PC-3 (cell line): ENCODE results near the gene RAB6B. TPM values are rescaled to one million over a fixed set of nuclear protein-coding genes. Genes with fewer than 3 reads are reported as not detected.

ENCODE experiments used
- ATAC-seq: fragments of 200-7000 bp; cut with Tn5 transposase; 2 replicates; pipeline ENCODE4 v1.9.1; 2020; ENCODE audit warnings: mild to moderate bottlenecking, moderate library complexity
- BruUV-seq: library from RNA; stranded (reverse); fragments of 400-500 nt; replicated peaks from 2 replicates; lab custom pipeline; 2021; lab: Mats Ljungman, UMichigan
- CTCF ChIA-PET: fragments of 300-600 bp; sonication (Branson Sonifier 250); formaldehyde crosslinking; loops from one replicate; lab custom pipeline; 2022; ENCODE audit warnings: antibody characterized with exemption; lab: Charles Lee
- POLR2A ChIA-PET: fragments of 300-600 bp; sonication (Branson Sonifier 250); formaldehyde crosslinking; loops from one replicate; lab custom pipeline; 2022; ENCODE audit warnings: antibody characterized with exemption; ENCODE audit not compliant: unreplicated experiment; lab: Charles Lee
- DNase-seq: peaks from one replicate; pipeline ENCODE4 v3.0.0-alpha.2; 2015
- H2AFZ ChIP-seq: fragments of 300-600 bp; sonication (generic); 2 replicates; pipeline ENCODE4 v1.6.0; 2016; ENCODE audit warnings: antibody characterized with exemption, low read length
- H3F3A ChIP-seq: fragments of 300-600 bp; sonication (generic); one replicate; pipeline ENCODE4 v1.6.0; 2017; ENCODE audit warnings: antibody characterized with exemption, low read length, control low read depth, mild to moderate bottlenecking; ENCODE audit not compliant: unreplicated experiment
- H3K27ac ChIP-seq: fragments of 300-600 bp; sonication (generic); 2 replicates; pipeline ENCODE4 v1.5.1; 2016; ENCODE audit warnings: mild to moderate bottlenecking, low read length
- H3K27me3 ChIP-seq: fragments of 300-600 bp; sonication (generic); 2 replicates; pipeline ENCODE4 v1.6.1; 2016; ENCODE audit warnings: low read length, mixed read lengths
- H3K36me3 ChIP-seq: fragments of 300-600 bp; sonication (generic); 2 replicates; pipeline ENCODE4 v1.6.1; 2016; ENCODE audit warnings: low read depth, mixed run types, low read length, mixed read lengths
- H3K4me1 ChIP-seq: fragments of 300-600 bp; sonication (generic); 2 replicates; pipeline ENCODE4 v1.5.1; 2016; ENCODE audit warnings: low read length; ENCODE audit not compliant: insufficient read depth
- H3K4me2 ChIP-seq: fragments of 300-600 bp; sonication (generic); 2 replicates; pipeline ENCODE4 v1.6.0; 2016; ENCODE audit warnings: low read length
- H3K4me3 ChIP-seq: fragments of 300-600 bp; sonication (generic); 2 replicates; pipeline ENCODE4 v1.5.1; 2016; ENCODE audit warnings: mild to moderate bottlenecking, low read length, mixed read lengths
- H3K79me2 ChIP-seq: fragments of 300-600 bp; sonication (generic); 2 replicates; pipeline ENCODE4 v1.6.1; 2017; ENCODE audit warnings: low read length, mixed read lengths
- H3K9ac ChIP-seq: fragments of 300-600 bp; sonication (generic); 2 replicates; pipeline ENCODE4 v1.6.0; 2016; ENCODE audit warnings: mild to moderate bottlenecking, low read length
- H3K9me2 ChIP-seq: fragments of 300-600 bp; sonication (generic); replicated peaks from 2 replicates; pipeline ENCODE4 v1.6.1; 2016; ENCODE audit warnings: mixed run types, low read length, mixed read lengths
- H3K9me3 ChIP-seq: fragments of 300-600 bp; sonication (generic); 2 replicates; pipeline ENCODE4 v1.6.1; 2016; ENCODE audit warnings: low read length, mixed read lengths
- H4K20me1 ChIP-seq: fragments of 300-600 bp; sonication (generic); 2 replicates; pipeline ENCODE4 v1.6.1; 2016; ENCODE audit warnings: low read length, mixed read lengths
- EZH2 ChIP-seq: fragments of 300-600 bp; sonication (generic); IDR thresholded peaks from one replicate; pipeline ENCODE4 v1.6.1; 2017; ENCODE audit warnings: antibody characterized with exemption, mild to moderate bottlenecking, low read length; ENCODE audit not compliant: unreplicated experiment
- EZH2phosphoT487 ChIP-seq: fragments of 300-600 bp; sonication (generic); IDR thresholded peaks from 2 replicates; pipeline ENCODE4 v1.6.1; 2018; ENCODE audit warnings: mild to moderate bottlenecking, antibody characterized with exemption, low read length, borderline replicate concordance
- intact Hi-C: fragments of 100-400 bp; cut with micrococcal nuclease; formaldehyde crosslinking; loops from 2 replicates; pipeline ENCODE4 v1.9.0; 2023
- total RNA-seq: library from RNA; depleted of rRNA; stranded (reverse); fragments of >200 nt; gene quantifications from 2 replicates; pipeline ENCODE4 v1.2.3, GENCODE V29; 2014
- TF ChIP-seq, protein P1 (sequence below): fragments of 300-600 bp; sonication (generic); conservative IDR thresholded peaks from 2 replicates; pipeline ENCODE4 v1.5.1; 2017; ENCODE audit warnings: antibody characterized with exemption, low read depth, mild to moderate bottlenecking, low read length

RAB6B gene
- total RNA-seq, 1 experiment from 2014 or later, result 0.22 TPM

DNA sequence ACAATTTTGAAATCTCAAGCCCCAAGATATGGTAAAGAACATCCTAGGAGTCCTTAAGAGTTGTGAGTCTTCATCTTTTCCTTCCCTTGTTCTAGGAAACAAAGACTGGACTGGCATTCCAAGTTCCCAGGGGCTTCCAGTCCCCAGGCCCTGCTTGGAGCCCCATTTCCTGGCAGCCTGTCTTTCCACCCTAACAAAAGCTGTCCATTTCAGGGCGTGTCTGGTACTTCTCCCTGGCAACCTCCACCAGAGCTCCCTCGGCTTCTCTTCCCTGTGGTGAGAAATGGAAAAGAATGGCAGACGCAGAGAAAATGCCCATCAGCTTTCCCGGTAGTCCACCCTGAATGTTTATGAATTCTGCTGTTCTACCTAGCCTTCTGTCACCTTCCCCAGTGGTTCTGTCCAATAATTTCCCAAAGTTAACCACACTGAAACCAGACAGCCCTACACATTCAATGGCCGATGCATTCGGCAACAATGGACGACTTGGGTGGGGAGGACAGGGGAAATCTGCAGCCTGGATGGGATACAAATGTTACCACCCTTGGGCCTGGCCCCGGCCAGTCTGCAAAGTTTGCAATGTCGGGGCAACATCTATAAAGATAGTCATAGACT, 6.8 kb downstream of the RAB6B start:
- no peaks in the 10 kb centered on the region for H3F3A ChIP-seq
- H3K9ac ChIP-seq, result no peak overlapping the region
- no peaks in the 10 kb centered on the region for H3K9me2 ChIP-seq
- no peak for DNase-seq
- H3K79me2 ChIP-seq, result no peaks in the 10 kb centered on the region
- H3K9me3 ChIP-seq, result no peaks in the 10 kb centered on the region
- H3K27ac ChIP-seq, result no peak overlapping the region
- H3K4me3 ChIP-seq, result no peak overlapping the region
- ChIA-PET CTCF (no interaction called here), POLR2A (no interaction called here)
- H4K20me1 ChIP-seq, result no peaks in the 10 kb centered on the region
- TF ChIP-seq, protein P1, sequence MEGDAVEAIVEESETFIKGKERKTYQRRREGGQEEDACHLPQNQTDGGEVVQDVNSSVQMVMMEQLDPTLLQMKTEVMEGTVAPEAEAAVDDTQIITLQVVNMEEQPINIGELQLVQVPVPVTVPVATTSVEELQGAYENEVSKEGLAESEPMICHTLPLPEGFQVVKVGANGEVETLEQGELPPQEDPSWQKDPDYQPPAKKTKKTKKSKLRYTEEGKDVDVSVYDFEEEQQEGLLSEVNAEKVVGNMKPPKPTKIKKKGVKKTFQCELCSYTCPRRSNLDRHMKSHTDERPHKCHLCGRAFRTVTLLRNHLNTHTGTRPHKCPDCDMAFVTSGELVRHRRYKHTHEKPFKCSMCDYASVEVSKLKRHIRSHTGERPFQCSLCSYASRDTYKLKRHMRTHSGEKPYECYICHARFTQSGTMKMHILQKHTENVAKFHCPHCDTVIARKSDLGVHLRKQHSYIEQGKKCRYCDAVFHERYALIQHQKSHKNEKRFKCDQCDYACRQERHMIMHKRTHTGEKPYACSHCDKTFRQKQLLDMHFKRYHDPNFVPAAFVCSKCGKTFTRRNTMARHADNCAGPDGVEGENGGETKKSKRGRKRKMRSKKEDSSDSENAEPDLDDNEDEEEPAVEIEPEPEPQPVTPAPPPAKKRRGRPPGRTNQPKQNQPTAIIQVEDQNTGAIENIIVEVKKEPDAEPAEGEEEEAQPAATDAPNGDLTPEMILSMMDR, result no peak
- TF ChIP-seq EZH2phosphoT487 (no peak), EZH2 (no peak)
- BruUV-seq, result no TSS peak
- no peak overlapping the region for H2AFZ ChIP-seq
- no peaks in the 10 kb centered on the region for H3K36me3 ChIP-seq
- no peak overlapping the region for H3K4me2 ChIP-seq
- intact Hi-C loops, result no loop called here
- no peaks in the 10 kb centered on the region for H3K4me1 ChIP-seq
- no peaks in the 10 kb centered on the region for H3K27me3 ChIP-seq
- ATAC-seq, result no peak

DNA sequence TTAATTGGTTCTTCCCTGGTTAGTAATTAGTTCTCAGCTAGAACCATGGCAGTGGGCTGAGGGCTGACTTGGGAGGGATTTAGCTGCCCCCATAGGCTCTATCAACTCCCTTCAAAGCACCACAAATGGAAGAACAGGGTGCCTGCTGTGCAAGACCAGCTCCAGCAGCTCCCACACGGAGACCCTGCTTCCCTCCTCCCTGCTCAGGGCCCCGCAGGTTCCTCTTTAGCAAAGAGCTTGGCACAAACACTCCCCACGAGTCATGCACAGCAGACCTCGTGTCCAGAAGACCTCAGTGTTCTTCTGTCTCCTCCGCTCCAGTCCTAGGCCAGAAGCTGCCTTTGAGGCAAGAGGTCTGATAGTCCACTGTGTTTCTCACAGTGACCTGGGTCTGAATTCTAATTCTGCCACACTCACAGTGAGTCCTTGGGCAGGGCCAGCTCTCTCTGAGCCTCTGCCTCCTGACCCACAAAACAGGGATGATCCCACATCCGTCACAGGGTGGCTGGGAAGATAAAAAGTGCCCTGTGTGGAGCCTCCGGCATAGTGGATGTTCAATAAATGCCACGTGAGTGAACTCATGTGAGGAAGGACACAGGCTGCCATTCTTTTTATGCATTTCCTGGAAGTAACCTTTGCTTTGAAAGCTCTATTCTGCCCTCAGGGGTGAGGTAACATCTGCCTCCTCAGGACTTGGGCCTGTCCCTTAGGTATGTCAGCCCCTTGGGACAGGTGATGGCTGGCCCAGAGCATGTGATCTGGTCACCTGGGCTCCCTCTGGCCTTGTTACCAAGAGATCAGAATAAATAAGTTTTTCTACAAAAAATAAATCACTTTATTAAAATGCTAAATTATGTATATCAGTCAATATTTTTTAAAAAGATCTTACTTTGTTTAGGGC, 7.6 kb downstream of the RAB6B start:
- DNase-seq, result no peak
- Histone ChIP-seq H3K9ac (no peak overlapping the region), H4K20me1 (no peaks in the 10 kb centered on the region), H3K27me3 (no peaks in the 10 kb centered on the region), H3K9me2 (no peaks in the 10 kb centered on the region), H3K36me3 (no peaks in the 10 kb centered on the region), H3K4me1 (no peaks in the 10 kb centered on the region), H2AFZ (no peak overlapping the region), H3K4me2 (no peak overlapping the region), H3F3A (no peaks in the 10 kb centered on the region), H3K79me2 (no peaks in the 10 kb centered on the region), H3K27ac (no peak overlapping the region), H3K4me3 (no peak overlapping the region), H3K9me3 (no peaks in the 10 kb centered on the region)
- ChIA-PET CTCF (no interaction called here), POLR2A (no interaction called here)
- intact Hi-C loops, result no loop called here
- BruUV-seq, result no TSS peak
- TF ChIP-seq EZH2phosphoT487 (no peak), EZH2 (no peak)
- TF ChIP-seq, protein P1, result no peak
- ATAC-seq, result no peak
